Activated CD8-positive, alpha-beta memory T cell treated with anti-CD3 and anti-CD28 coated beads, Interleukin-2, amount 50 U/mL, for 4 hours (primary cell): ENCODE measurements around the gene TRMT13.

Source experiments
- DNase-seq: peaks from one replicate; pipeline ENCODE4 v3.0.0-alpha.2; 2020

The TRMT13 gene, protein sequence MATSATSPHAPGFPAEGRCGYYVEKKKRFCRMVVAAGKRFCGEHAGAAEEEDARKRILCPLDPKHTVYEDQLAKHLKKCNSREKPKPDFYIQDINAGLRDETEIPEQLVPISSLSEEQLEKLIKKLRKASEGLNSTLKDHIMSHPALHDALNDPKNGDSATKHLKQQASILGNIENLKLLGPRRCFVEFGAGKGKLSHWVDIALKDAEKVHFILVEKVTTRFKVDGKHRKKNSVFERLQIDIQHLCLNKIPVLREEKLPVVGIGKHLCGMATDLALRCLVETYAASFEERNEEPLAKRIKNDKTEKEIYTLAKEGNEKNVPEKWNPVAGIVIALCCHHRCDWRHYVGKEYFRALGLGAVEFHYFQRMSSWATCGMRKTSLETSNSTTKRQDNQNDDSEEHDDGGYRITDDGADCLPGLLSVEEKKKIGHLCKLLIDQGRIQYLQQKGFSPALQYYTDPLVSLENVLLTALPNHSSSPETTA

DNA sequence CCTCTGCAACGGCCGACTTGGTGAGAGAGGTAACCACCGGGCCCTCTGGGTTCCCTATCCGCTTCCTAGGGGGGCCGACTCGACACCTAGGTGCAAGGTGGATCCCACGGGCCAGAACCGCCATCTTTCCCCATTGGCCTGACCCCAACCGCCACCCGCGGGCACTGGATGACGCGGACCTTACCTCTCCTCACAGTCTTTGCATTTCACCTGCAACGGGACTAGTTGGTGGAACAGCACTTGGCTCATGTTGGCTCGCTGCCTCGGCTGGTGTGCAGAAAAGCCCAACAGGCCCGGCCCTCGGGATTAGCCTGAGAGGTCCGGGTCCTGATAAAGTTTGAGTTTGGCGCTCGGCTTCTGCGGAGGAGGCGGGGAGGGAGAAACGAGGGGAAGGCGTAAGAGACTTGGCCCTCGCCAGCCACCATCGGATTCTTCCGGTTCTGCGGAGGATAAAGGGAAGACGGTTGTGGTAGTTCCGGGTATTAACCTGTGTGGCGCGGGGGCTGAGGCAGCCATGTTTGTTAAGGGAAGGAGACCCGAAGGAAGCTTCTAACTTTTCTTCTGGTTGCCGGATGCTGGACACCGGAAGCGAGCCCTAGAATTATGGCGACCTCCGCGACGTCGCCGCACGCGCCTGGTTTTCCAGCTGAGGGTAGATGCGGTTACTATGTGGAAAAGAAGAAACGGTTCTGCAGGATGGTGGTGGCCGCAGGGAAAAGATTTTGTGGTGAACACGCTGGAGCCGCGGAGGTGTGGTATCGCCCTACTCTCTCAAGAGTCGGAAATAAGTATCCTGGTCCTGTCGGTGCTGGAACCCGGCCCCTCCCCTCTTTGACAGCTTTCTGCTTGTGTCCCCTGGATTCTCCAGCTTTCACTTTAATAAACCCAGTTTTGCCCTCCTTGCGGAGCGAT is at the start of gene TRMT13, which contains the start of gene SASS6:
TRMT13 (plus strand) TSS at position 598 of the 912 bp plus-strand sequence; CDS start at position 604, 6 bp downstream.
SASS6 (minus strand) TSS at position 365 of the 912 bp plus-strand sequence; CDS start at position 249, 116 bp downstream.
- peak; percentile 92 for DNase-seq

DNA sequence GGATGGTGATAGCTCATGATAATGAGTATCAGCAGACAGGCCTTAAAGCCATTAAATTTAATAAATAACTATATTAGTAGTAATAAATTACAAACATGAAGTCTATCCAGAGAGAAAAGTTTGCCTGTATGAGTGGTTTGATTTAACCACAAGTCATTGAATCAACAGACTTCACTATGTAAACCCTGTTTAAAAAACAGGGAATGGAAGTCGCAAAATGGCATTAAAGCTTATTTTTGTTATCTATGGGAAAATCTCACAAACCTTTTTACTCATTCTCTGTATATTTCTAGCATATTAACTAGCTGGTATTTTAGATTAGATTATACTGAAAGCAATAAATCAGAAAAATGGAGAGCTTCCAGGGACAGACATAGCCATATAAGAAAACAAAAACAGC is 45.6 kb upstream of the TRMT13 start:
- DNase-seq, result no peak

DNA sequence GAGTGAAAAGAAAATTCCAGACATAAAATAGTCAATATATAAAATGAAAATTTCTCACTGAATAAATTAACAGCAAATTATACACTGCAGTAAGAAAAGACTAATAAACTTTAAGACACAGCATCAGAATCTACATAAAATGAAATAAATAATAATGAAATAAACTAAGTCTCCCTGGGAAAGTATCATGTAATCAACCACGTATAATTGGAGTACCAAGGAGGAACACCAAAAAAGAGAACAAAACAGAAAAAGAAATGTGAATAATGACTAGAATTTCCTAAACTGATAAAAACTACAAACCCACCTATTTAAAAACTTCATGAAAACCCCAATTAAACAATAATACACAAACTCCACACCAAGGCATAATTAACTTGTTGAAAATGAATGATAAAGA is 43.9 kb upstream of the TRMT13 start:
- no peak for DNase-seq

DNA sequence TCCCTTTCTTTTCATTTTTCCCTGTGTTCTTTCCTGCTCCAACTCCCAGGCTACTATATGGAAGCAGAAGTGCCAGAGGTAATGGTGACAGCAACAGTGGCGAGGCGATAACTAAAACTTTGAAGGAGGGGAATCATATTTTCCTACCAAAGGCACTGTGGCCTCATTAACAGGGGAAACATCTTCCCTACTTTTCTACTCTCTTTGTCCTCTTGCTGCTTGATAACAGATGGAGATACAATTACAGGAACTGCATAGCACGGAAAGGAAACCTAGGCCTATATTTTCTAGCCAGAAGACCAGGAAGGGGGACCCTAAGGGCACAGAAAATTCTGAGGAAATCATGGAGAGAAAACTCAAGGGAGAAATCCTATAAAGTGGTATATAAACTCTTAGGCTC is 42.5 kb upstream of the TRMT13 start:
- DNase-seq, result no peak

DNA sequence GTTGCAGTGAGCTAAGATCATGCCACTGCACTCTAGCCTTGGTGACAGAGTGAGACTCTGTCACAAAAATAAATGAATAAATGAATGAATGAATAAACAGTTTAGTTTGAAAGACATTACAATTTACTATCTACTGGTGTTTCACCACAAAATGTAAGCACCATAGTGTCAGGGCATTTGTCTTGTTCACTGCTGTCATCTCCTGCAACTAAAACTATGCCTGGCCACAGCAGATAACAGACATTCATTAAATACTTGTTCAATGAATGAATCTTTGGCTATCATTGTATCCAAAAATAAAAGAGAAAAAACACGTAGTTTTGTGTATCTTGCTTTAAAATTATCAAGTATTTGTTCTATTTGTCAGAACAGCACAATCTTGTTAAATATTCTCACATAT is 32.8 kb upstream of the TRMT13 start:
- DNase-seq, result no peak

DNA sequence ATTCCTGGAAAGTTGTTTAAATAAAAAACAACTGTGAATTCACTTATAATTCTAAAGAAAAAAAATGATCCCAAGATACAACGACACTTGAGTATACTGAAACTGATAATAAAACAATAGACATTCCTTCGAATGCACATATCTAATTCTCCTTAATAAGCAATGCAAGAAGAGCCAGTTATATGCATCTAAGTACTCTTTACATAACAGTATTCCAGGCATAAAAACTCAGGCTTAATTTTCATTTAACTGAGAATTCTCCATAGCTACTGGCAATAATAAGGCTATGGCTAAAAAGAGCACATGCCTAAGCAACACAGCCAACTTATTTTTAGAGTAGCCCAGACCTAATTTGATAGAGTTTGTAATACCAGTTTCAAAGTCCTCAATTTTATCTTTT is 31.4 kb upstream of the TRMT13 start:
- no peak for DNase-seq

DNA sequence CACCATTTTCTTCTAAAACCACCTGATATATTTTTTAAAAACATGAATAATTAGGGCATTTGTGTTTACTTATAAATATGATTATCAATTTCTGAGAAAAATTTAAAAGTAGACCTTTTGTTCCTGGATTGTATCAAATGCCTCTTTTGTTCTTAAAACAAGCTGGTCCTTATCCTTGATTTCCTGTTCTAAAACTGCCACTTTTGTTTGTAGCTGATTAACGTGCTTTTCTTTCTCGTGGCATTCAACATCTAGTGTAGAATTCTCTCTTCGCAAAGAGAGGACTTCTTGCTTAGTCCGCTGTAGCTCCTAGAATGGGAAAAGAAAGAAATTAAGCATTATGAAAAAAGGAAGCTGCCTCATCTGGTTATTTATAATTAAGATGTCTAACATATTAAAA is 25.3 kb upstream of the TRMT13 start:
- DNase-seq, result no peak

DNA sequence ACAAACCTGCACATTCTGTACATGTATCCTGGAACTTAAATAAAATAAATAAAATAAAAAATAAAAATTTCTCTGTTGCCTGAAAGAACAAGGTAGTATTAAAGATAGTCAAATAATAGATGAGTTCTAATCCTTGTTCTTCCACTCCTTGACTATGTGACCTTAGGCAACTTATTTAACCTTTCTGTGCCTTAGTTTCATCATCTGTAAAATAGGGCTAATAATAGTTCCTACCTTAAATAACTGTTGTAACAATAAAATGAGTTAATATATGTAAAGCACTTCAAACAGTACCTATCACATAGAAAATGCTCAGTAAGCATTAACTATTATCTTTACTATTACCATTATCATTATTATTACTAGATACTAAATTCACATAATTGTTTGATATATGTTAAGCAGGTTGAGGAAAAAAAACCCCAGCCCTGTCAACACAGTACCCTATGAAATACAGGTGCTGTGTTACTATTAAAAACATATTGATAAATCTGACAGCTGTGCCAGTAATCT is 23.4 kb upstream of the TRMT13 start:
- DNase-seq, result no peak

DNA sequence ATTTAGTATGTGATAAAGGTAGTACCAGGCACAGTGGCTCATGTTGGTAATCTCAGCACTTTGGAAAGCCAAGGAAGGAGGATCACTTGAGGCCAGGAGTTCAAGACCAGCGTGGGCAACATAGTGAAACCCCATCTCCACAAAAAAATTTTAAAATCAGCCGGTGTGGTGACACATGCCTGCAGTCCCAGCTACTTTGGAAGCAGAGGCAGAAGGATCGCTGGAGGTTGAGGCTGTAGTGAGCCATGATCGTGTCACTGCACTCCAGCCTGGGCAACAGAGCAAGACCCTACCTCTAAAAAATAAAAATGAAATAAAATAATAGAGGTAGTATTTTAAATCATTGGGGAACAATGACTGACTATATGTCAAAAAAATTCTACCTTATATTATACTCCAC is 17.4 kb upstream of the TRMT13 start:
- DNase-seq, result no peak

DNA sequence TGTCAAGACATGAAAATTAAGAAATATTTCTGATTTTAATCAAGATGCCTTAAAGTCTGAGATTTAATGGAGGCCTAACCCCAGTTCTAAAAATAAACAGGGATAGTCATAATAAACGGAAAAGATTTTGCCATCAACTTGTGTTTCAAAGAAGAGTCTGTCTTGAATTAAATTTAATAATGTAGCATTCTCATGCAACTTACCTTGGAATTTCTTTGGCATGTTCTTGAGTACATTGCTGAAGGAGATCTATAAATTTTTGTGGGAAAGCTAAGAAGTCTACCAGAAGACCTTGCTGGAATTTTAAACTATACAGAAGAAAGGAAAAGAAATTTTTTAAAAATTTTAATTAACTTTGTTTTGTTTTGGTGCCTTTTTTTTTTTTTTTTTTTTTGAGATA is 10.8 kb upstream of the TRMT13 start:
- DNase-seq, result no peak

DNA sequence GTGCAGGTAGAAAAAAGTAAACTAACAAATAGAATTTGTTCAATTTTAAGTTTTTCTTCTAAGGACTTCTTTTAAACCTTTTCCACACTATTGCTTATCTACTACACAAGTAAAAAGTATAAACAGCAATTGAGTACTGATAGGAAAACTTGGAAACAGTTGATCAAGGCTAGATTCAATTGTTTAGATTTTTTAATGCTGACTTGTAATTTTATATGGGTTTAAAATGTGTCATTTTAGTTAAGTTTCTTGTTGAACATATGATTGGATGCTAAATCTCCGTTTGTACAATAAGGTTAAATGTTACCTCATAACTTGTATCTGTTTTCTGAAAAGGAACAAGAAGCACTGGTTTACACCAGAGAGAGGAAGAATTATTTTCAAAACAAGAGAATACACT is 5.7 kb upstream of the TRMT13 start:
- no peak for DNase-seq

DNA sequence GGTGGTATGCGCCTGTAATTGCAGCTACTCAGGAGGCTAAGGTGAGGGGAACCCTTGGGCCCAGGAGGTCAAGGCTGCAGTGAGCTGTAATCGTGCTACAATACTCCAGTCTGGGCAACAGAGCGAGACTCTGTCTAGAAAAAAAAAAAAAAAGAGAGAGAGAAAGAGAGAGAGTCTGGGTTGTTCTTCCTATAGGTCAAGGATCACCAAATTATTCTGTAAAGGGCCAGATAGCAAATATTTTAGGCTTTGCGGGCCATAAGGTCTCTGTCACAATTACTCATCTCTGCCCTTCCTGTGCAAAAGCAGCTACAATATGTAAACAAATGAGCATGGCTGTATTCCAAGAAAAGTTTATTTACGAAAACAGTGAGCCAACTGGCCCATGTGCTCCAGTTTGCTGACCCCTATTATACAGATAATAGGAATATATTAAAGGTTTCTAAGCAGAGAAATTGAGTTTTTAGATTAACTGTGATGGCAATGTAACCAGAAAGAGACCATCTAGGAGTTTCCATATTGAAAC is 2.3 kb upstream of the TRMT13 start:
- no peak for DNase-seq

DNA sequence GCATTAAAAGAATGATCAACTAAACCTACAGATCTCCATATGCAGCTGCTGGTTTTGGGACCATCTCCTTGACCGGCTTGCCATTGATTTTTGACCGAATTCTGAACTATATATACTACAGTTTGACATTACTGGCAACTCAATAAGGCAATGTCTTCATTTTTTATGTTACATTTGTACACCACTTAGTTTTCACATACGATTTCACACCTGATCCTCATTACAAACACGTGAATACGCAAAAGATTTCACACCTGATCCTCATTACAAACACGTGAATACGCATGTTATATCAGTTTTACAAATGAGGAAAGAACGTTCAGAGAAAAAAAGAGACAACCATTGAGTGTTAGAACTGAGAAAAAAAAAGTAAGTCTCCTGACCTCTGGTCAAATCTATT is 1.3 kb upstream of the TRMT13 start:
- no peak for DNase-seq

DNA sequence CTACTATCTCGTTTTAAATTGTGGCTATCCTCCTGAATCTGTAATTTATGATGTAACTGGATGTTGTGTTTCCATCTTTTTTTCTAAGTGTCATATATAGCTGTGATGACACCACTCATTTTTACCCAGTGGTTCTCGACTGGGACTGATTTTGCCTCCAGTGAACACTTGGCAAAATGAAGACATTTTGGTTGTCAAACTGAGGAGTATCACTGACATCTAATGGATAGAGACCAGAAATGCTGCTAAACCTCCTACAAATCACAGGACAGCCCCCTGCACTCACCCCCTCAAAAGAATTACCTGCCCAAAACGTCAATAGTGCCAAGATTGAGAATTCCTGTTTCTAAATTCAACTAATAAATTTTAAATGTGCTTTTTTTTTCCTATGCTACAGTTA is 1.9 kb downstream of the TRMT13 start:
- no peak for DNase-seq

DNA sequence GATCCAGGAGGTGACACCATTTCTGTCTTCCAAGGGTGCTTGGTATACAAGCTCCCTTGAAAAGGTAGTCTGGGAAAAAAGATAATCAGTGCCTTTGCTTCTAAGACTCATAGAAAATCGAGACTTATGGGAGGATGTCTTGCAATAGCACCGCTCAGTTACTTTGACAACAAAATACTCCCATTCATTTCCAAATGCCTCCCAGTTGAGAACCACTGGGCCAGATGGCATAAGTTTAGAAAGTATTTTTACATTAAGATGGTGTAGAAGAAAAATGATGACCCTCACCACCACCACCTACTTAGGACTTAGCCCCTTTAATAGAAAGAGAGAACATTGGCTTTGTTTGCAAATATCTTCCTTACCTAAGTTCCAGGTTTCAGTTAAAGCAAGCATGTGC is 4.6 kb downstream of the TRMT13 start:
- no peak for DNase-seq

DNA sequence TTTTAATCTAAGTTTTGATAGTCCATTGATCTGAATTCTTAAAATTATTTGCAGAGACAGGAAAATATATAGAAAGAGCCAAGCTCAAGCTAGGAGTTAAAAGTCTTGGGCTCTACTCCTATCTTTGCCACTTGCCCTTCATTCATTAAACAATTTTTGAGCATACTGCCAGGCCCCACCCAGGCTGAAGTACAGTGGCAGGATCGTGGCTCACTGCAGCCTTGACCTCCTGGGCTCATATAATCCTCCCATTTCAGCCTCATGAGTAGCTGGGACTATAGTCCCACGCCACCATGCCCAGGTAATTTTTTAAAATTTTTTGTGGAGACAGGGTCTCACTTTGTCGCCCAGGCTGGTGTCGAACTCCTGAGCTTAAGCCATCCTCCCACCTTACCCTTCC is 8.2 kb downstream of the TRMT13 start:
- no peak for DNase-seq

DNA sequence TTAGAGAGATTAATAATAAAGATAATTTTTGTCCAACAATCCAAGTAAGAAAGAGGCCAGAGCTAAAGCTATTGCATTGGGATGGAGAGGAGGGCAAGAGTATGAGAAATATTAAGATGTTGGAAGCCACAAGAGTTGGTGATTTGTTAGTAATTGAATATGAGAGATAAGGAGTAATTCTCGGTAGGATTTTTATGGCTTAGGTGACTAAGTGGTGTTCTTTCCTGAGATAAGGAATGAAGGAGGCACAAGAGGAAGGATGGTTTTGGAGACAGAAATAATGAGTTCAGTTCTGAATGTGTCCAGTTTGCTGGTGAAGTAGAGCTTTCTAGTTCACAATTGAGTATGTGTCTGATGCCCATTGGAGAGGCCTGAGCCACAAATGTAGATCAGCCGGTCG is 9.4 kb downstream of the TRMT13 start:
- DNase-seq, result no peak

DNA sequence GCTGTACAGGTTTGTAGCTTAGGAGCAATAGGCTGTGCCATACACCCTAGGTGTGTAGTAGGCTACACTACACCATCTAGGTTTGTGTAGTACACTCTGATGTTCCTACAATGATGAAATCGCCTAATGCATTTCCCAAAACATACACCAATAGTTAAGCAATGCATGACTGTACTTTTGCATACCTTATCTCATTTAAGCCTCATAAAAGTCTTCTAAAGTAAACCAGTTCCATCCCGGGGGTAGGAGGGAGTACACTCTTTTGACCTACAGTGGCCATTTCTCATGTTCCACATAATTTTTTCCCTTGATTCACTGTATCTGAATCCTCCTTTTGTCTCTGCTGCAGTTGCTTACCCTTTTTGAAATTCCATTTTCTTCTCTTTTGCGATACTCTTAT is 12.2 kb downstream of the TRMT13 start:
- no peak for DNase-seq

DNA sequence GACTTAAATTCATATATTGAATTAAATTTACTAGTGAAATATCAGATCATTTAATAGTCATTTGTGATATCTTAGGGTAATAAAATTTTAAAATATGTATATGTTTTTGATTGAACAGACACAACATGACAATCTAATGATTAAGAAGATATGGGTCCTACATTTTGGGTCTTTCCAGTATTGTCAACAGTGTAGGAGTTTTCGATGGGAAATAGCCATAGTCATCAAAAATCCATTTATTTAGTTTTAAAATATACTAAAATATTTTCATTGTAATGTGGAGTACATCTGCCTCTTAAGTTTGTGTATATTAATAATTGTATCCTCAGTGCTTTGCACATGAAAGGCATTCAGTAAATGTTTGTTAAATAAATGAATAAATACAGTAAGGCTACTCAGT is 14.0 kb downstream of the TRMT13 start:
- DNase-seq, result no peak

DNA sequence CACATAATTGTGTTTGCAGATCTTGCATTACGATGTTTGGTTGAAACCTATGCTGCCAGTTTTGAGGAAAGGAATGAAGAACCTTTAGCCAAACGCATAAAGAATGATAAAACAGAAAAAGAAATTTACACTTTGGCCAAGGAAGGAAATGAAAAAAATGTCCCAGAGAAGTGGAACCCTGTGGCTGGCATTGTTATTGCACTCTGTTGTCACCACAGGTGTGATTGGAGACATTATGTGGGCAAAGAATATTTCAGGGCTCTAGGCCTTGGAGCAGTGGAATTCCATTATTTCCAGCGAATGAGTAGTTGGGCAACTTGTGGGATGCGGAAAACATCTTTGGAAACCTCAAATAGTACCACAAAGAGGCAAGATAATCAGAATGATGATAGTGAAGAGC is 14.9 kb downstream of the TRMT13 start:
- DNase-seq, result no peak

DNA sequence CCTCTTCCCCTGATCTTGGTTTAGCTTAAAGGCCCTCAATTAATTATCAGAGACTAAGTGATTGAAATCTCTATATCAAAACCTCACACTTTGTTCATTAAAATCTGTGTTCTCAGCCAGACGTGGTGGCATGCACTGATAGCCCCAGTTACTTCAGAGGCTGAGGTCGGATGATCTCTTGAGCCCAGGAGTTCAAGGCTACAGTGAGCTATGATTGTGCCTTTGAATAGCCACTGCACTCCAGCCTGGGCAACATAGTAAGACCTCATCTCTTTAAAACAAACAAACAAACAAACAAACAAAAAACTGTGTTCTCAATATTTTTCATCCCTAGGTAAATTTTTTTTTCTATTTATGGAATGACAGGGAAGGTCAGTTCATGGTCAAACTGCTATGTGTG is 18.7 kb downstream of the TRMT13 start:
- no peak for DNase-seq

DNA sequence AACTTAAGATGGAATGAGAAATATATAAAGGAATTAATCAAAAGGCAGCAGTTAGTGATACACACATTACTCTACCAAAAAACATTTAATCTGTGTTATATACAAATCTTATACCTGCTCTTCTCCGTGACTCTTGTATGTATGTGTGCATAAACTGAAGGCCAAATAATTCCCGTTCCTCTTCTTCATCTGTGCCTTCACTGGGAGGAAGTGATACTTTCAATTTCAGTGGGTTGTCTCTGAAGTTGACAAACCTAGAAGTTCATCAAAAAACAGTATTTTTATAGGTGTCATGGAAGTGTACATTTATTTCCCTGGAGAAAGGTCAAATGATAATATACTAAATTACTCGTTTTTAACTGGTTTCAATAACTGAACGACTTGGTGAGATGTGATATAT is 19.3 kb downstream of the TRMT13 start:
- no peak for DNase-seq

DNA sequence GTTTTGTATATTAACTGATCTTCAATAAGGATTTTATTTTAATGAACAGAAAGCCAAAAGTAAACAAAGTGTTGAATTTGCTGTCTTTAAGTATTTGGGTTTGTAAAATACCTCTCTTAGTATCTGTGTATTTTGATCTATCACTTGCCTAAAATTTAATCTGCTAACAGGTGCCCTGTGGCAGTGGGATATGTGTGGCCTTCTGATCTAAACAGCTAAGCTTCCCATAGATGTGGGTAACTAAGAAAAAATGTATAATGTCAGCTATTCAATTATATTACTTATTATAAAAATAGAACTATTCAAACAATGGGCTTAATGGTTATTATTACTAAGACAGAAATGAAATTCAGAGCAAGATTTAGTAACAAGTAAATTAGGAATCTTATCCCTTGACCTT is 29.9 kb downstream of the TRMT13 start:
- DNase-seq, result no peak
